Myocyte (in vitro differentiated cells): ENCODE results near the gene FOXN3. TPM values are rescaled to one million over a fixed set of nuclear protein-coding genes. Genes with fewer than 3 reads are reported as not detected.
"Not testable (repeated sequence)": the region's sequence is repeated elsewhere in the genome, so short reads cannot be mapped to it uniquely, and the experiment has no call there.

Experiments used
- DNase-seq: peaks from one replicate; pipeline ENCODE4 v3.0.0-alpha.2; 2012; ENCODE audit warnings: low read depth
- total RNA-seq: library from RNA; depleted of rRNA; stranded (reverse); fragments of >200 nt; gene quantifications from 2 replicates; pipeline ENCODE4 v1.2.3, GENCODE V29; 2014

Gene FOXN3
- total RNA-seq, 1 donor from 2014 or later = 27.5 TPM

- DNase-seq = peak; percentile 50
Measured at GRCh38 chr14:89304972-89305703, 111.9 kb downstream of the FOXN3 start.

DNA sequence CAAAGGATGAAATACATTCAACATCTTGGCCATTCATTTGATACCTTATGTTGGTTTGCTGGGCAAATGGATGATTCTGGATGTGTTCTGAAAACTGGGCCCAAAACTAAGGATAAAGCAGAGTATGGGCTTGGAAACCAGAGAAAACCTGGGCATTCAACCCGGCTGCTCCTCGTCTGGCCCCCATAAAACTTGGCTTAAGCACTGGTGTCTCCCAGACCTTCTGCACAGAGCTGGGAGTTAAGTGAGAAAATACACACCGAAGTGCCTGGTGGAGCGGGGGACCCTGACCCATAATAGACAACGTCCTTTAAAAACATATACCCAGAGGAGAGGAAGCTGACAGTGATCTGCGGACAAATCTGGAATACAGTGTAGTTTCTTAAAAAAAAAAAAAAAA is 112.5 kb downstream of the FOXN3 start:
- no peak for DNase-seq

DNA sequence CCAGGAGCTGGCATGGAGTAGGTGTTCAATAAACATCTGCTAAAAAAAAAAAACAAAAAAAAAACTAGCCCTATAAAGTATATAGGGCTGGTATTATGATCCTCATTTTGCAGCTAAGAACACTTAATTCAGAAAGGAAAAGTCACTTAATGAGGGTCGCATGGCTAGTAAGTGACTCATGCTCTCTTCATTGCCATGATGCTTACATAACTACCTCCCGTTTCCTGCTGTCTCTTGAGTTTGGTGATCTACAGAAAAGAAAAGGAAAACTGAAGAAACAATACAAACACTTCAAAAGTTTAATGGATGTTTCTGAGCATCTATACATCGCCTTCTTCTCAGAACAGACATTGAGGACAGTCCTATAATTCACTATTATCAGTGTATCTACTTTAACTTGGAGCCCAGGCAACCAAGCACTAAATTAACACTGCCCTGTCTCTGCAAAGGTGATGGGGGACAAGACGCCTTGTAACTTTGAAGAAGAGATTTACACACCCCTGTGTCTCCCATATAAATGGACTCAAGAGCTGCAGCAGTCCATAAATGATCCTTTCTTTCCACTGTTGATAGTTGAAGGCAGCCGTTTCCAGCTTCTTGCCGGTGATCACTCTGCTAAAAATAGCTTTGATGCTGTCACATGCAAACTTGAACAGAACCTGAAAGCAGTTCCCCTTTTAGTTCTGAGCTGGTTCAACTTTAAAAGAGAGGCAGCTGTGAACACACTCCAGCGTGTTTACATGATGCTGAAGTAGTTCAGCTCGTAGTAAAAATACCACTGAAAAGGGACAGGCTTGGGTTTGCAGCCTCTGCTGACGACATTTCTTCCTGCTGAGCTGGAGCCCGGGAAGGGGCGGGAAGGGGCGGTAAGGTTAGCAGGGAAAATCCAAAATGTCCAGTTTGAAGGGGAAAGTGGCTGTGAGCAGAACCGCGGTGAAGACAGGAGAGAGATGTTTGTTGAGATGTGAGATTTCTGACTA is 113.3 kb downstream of the FOXN3 start:
- DNase-seq = peak; percentile 90

- no peak for DNase-seq
Measured at GRCh38 chr14:89302396-89302950, 114.6 kb downstream of the FOXN3 start.

GRCh38 chr14:89299587-89299986 is 117.4 kb downstream of the FOXN3 start:
- DNase-seq = no peak

DNA sequence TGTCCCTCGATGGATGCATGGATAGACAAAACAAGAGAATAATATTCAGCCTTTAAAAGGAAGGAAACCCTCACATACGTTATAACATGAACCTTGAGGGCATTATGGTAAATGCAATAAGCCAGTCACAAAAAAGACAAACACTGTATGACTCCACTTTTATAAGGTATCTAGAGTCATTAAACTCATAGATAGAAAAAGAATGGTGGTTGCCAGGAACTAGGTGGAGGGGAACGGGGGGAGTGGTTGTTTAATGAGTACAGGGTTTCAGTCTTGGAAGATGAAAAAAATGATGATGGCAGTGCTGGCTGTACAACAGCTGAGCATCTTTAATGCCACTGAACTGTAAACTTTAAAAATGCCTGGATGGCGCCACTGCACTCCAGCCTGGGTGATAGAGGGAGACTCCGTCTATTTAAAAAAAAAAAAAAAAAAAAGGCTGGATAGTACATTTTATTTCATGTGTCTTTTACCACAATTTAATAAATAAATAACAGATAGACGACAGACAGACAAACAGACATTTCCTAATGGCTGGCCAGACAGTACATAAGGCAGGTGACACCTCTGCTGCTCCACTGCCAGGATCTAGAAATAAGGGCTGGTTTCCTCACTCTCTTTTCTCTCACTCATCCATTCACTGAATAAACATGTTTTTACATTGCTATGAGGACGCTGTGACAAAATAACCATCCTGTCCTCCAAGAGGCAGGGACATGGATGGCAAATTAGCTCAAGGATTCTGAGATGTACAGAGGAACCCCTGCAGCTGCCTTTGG is 118.8 kb downstream of the FOXN3 start:
- no peak for DNase-seq

DNA sequence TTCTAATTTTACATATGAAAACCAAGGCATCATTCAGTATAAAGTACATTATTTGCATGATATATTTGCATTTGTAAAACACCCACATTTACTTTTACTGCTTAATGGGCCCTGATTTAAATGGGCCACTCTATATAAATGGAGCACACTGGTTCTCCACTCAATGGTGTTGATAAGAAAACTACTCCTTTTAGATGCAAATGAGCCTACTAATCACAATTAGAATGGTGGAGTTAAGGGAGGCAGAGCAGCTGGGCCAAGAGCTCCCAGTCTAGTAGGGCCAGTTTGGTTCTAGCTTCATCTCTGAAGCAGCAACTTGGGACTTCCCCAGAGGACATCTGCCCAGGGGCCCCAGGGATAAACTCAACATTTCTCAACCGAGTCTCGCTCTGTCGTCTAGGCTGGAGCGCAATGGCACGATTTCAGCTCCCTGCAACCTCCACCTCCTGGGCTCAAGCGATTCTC is 120.7 kb downstream of the FOXN3 start:
- DNase-seq = no peak

GRCh38 chr14:89294872-89295271 is 122.2 kb downstream of the FOXN3 start:
- DNase-seq = no peak

DNA sequence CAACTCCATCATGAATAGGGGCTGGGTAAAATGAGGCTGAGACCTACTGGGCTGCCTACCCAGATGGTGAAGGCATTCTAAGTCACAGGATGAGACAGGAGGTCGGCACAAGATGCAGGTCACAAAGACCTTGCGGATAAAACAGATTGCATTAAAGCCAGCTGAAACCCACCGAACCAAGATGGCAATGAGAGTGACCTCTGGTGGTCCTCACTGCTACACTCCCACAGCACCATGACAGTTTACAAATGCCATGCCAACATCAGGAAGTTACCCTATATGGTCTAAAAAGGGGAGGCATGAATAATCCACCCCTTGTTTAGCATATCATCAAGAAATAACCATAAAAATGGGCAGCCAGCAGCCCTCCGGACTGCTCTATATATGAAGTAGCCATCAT is 122.6 kb downstream of the FOXN3 start:
- DNase-seq = not testable (repeated sequence)

- DNase-seq = no peak
Measured at GRCh38 chr14:89294060-89294459, 123.0 kb downstream of the FOXN3 start.

DNA sequence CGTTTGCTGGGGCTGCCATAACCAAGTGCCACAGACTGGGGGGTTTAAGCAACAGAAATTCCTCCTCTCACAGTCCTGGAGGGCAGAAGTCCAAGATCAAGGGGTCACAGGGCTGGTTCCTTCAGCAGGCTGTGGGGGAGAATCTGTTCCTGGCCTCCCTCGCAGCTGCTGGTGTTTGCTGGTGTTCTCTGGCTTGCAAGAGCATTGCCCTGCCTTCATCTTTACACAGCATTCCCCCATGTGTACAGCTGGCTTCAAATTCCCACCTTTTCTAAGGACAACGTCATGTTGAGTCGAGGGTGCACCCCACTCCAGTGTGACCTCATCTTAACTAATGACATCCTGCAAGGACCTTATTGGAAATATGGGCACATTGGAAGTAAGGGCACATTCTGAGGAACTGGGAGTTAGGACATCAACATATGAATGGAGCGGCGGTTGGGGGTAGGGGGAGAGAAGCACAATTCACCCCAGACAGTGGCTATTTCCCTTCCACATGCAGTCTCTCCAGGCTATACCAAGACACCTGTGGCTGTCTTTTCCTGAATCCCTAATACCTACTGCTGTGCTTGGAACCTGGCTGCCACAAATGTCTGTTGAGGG is 123.6 kb downstream of the FOXN3 start:
- no peak for DNase-seq

DNA sequence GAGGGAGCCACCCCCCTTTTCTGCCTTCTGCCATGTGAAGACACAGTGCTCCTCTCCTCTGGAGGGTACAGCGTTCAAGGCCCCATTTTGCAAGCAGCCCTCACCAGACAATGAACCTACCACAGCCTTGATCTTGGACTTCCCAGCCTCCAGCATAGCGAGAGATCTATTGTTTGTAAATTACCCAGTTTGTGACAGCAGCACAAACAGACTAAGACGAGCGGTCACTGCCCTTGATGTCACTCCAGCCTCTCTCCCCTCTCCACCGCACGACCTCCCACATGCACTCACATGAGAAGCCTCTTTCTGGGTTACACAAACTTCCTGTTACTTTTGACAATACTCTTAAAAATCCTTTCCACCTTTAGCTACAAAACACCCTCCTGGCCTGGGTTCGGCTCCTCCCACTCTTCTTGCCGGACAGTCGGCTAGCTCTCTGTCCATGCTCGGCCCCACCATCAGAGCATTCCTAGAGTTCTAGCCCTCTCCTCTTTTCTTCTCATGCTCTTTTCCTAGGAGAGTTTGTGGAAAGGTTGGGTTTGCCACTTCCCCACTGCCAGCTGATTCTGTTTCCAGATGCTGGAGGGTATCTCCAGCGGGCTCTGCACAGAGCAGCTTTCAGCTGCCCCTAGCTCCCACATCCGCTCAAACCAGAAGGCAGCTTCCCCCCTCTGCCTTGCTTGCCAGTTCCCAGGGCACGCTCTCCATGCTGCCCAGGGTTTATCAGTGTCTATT is 124.3 kb downstream of the FOXN3 start:
- DNase-seq = no peak

DNA sequence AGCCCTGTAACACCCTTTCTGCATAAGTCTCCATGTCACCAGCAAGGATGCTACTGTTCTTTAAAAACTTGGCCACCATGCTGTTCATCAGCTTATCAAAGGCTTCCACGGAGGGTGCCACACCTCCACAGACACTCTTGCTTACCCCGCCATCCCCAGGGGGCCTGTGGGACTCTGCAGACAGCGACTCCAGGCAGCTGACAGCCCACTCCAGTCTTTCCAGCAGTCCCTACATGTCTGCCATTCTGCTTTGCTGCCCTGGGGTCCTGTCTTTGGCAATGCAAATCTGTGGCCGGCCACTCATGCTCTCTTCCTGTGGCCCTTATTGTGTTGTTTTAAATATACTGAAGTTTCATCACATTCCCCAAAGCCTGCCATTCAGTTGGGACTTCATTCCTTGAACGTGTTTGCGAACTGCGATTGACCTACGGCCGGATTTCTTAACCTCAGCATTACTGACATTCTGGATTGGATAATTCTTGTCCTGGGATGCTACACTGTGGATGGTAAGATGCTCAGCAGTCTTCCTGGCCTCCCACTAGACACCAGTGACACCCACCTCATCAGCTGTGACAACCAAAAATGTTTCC is 125.6 kb downstream of the FOXN3 start:
- DNase-seq = no peak

DNA sequence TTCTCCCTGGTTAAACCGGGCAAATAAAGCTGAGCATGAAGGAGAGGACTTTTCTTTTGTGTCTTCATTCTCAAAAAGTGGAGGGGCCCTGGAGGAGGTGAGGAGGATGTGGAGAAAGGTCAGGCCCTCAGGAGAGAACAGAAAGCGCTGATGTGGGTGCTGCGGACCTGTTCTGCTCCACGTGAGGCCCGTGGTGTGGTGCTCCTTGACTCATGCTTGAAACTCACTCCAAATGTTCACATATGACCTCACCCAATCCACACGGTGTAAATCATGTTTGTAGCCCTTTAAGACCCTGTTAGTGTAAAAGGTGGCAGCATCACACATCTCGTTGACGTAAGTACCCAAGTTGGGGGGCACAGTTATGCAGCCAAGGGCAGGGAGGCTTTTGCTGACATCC is 126.2 kb downstream of the FOXN3 start:
- DNase-seq = no peak

GRCh38 chr14:89289477-89289876 is 127.6 kb downstream of the FOXN3 start:
- DNase-seq = no peak

- peak; percentile 9 for DNase-seq
Measured at GRCh38 chr14:89288114-89288513, 128.9 kb downstream of the FOXN3 start.

GRCh38 chr14:89284333-89285058 is 132.5 kb downstream of the FOXN3 start:
- no peak for DNase-seq

- peak; percentile 5 for DNase-seq
Measured at GRCh38 chr14:89283327-89284060, 133.5 kb downstream of the FOXN3 start.
